ENCODE measurements around the gene MED4.

DNA sequence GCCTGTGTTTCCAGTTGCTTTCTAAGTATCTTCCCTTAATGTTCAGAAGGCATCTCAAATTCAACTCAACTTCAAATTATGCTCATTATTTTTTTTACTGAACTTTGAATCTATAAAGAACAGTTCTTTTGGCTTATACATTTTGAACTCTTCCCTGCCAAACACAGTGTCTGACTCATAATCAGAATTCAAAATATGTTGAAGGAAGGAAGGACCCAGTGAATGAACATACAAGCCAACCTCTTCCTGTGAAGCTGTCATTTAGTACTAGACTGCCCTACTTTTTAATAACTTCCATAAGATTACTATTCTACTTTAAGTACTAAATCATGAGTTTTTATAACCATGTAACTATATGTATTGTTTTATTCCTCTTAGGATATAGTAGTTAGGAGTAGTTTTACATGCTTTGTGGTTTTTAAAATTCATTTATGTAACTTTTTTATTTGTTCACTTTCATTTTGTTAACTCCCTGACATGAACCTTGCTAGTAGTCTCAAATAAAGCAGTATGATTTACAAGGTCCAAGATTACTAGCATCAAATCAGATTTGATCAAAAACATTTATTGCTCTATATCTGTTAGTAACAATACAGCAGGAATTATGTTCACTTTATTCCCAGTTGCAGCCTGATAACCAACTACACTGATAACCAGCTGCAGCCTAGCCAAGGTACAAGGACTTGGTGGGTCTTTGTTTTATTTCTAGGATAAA, 51.0 kb downstream of the MED4 start:
- TF ChIP-seq SP1 (IDR thresholded peaks at IDR 0.05; ENCODE audit: low read depth, low read length) (no peak), GABPA (IDR thresholded peaks at IDR 0.05; ENCODE audit: borderline replicate concordance, insufficient read depth, low read length) (no peak), HDAC2 (IDR thresholded peaks at IDR 0.05; ENCODE audit: borderline replicate concordance in 1 of 2, low read depth in 2 of 2, low read length in 2 of 2) (no peak), JUND (IDR thresholded peaks at IDR 0.05; ENCODE audit: low read length) (no peak), ZNF274 (IDR thresholded peaks at IDR 0.05; ENCODE audit: borderline replicate concordance, extremely low read depth, low read length) (no peak), POLR2AphosphoS5 (IDR thresholded peaks at IDR 0.05; ENCODE audit: low read depth, low read length) (no peak), EGR1 (IDR thresholded peaks at IDR 0.05; ENCODE audit: borderline replicate concordance, low read depth, low read length) (no peak), POLR2A (IDR thresholded peaks at IDR 0.05; ENCODE audit: control extremely low read depth in 1 of 2, low read depth in 2 of 2, low read length in 2 of 2) (no peak)
- TF ChIP-seq, protein P1, sequence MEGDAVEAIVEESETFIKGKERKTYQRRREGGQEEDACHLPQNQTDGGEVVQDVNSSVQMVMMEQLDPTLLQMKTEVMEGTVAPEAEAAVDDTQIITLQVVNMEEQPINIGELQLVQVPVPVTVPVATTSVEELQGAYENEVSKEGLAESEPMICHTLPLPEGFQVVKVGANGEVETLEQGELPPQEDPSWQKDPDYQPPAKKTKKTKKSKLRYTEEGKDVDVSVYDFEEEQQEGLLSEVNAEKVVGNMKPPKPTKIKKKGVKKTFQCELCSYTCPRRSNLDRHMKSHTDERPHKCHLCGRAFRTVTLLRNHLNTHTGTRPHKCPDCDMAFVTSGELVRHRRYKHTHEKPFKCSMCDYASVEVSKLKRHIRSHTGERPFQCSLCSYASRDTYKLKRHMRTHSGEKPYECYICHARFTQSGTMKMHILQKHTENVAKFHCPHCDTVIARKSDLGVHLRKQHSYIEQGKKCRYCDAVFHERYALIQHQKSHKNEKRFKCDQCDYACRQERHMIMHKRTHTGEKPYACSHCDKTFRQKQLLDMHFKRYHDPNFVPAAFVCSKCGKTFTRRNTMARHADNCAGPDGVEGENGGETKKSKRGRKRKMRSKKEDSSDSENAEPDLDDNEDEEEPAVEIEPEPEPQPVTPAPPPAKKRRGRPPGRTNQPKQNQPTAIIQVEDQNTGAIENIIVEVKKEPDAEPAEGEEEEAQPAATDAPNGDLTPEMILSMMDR (IDR thresholded peaks at IDR 0.05; ENCODE audit: control extremely low read depth in 1 of 3, insufficient read depth in 1 of 3, low read depth in 1 of 3, low read length in 3 of 3), result no peak
